H9 (cell line): ENCODE data around the gene SLC24A3. TPM values are rescaled to one million over a fixed set of nuclear protein-coding genes. Genes with fewer than 3 reads are reported as not detected.

Experiments
- DNase-seq: peaks from one replicate; pipeline ENCODE4 v3.0.0-alpha.2; 2017
- H2AFZ ChIP-seq: one replicate; pipeline ENCODE4 v1.6.1; 2013; ENCODE audit warnings: mild to moderate bottlenecking, low read length, control low read depth, moderate library complexity
- H2AK5ac ChIP-seq: 2 replicates; pipeline ENCODE4 v1.6.1; 2013; ENCODE audit warnings: low read length, control low read depth, mixed read lengths; ENCODE audit not compliant: insufficient read length
- H2BK120ac ChIP-seq: one replicate; pipeline ENCODE4 v1.6.1; 2013; ENCODE audit warnings: low read depth, mild to moderate bottlenecking, low read length, control low read depth, inconsistent platforms; ENCODE audit not compliant: poor library complexity, severe bottlenecking
- H2BK12ac ChIP-seq: 2 replicates; pipeline ENCODE4 v1.6.1; 2013; ENCODE audit warnings: low read length, control low read depth, mixed read lengths, low read depth; ENCODE audit not compliant: insufficient read length
- H2BK15ac ChIP-seq: 2 replicates; pipeline ENCODE4 v1.6.1; 2013; ENCODE audit warnings: low read depth, low read length, control low read depth
- H2BK20ac ChIP-seq: one replicate; pipeline ENCODE4 v1.6.1; 2013; ENCODE audit warnings: low read depth, mild to moderate bottlenecking, low read length, control low read depth, inconsistent platforms; ENCODE audit not compliant: poor library complexity, severe bottlenecking
- H2BK5ac ChIP-seq: 2 replicates; pipeline ENCODE4 v1.6.1; 2013; ENCODE audit warnings: low read length, control low read depth, mixed read lengths; ENCODE audit not compliant: insufficient read length
- H3K14ac ChIP-seq: 2 replicates; pipeline ENCODE4 v1.6.1; 2013; ENCODE audit warnings: low read length, control low read depth; ENCODE audit not compliant: insufficient read depth
- H3K18ac ChIP-seq: 2 replicates; pipeline ENCODE4 v1.6.1; 2013; ENCODE audit warnings: low read depth, mild to moderate bottlenecking, mixed read lengths, low read length, control low read depth; ENCODE audit not compliant: insufficient read length
- H3K23ac ChIP-seq: 2 replicates; pipeline ENCODE4 v1.6.1; 2013; ENCODE audit warnings: low read length, control low read depth, mixed read lengths, low read depth; ENCODE audit not compliant: insufficient read length
- H3K23me2 ChIP-seq: 2 replicates; pipeline ENCODE4 v1.6.1; 2013; ENCODE audit warnings: low read depth, mild to moderate bottlenecking, mixed read lengths, low read length, control low read depth; ENCODE audit not compliant: insufficient read length, poor library complexity, severe bottlenecking
- H3K27ac ChIP-seq: 2 replicates; pipeline ENCODE4 v1.5.1; 2013; ENCODE audit warnings: low read length, control low read depth, mixed read lengths, low read depth; ENCODE audit not compliant: insufficient read length
- H3K27me3 ChIP-seq: 2 replicates; pipeline ENCODE4 v1.6.1; 2013; ENCODE audit warnings: low read length, control low read depth, inconsistent platforms; ENCODE audit not compliant: insufficient read depth
- H3K4ac ChIP-seq: 2 replicates; pipeline ENCODE4 v1.6.1; 2013; ENCODE audit warnings: low read depth, mild to moderate bottlenecking, control low read depth, inconsistent platforms, low read length, moderate library complexity
- H3K4me1 ChIP-seq: 2 replicates; pipeline ENCODE4 v1.6.1; 2013; ENCODE audit warnings: low read length, control low read depth, inconsistent platforms; ENCODE audit not compliant: insufficient read depth
- H3K4me2 ChIP-seq: 2 replicates; pipeline ENCODE4 v1.6.1; 2013; ENCODE audit warnings: low read length, control low read depth, mixed read lengths; ENCODE audit not compliant: insufficient read length, insufficient read depth
- H3K56ac ChIP-seq: 2 replicates; pipeline ENCODE4 v1.6.1; 2013; ENCODE audit warnings: low read depth, mild to moderate bottlenecking, mixed read lengths, low read length, control low read depth; ENCODE audit not compliant: insufficient read length
- H3K79me1 ChIP-seq: 2 replicates; pipeline ENCODE4 v1.6.1; 2013; ENCODE audit warnings: low read depth, mild to moderate bottlenecking, moderate library complexity, low read length, control low read depth, inconsistent platforms; ENCODE audit not compliant: insufficient read depth, poor library complexity, severe bottlenecking
- H3K79me2 ChIP-seq: 2 replicates; pipeline ENCODE4 v1.6.1; 2013; ENCODE audit warnings: low read length, control low read depth, inconsistent platforms; ENCODE audit not compliant: insufficient read depth
- H3K9ac ChIP-seq: 2 replicates; pipeline ENCODE4 v1.6.1; 2013; ENCODE audit warnings: low read length, control low read depth, mixed read lengths; ENCODE audit not compliant: insufficient read length; ENCODE audit errors: extremely low read depth
- H3K9me3 ChIP-seq: one replicate; pipeline ENCODE4 v1.6.1; 2013; ENCODE audit warnings: low read depth, low read length, inconsistent platforms; ENCODE audit not compliant: control insufficient read depth
- H3T11ph ChIP-seq: one replicate; pipeline ENCODE4 v1.6.1; 2013; ENCODE audit warnings: mild to moderate bottlenecking, low read length, control low read depth, inconsistent platforms
- H4K20me1 ChIP-seq: one replicate; pipeline ENCODE4 v1.6.1; 2013; ENCODE audit not compliant: control insufficient read depth, insufficient read length, insufficient read depth
- H4K5ac ChIP-seq: 2 replicates; pipeline ENCODE4 v1.6.1; 2013; ENCODE audit warnings: low read depth, mild to moderate bottlenecking, mixed read lengths, low read length, control low read depth; ENCODE audit not compliant: insufficient read length
- H4K8ac ChIP-seq: replicated peaks from 2 replicates; pipeline ENCODE4 v1.6.1; 2013; ENCODE audit warnings: low read length, control low read depth, mixed read lengths, low read depth; ENCODE audit not compliant: insufficient read length
- H4K91ac ChIP-seq: 2 replicates; pipeline ENCODE4 v1.6.1; 2013; ENCODE audit warnings: low read depth, mild to moderate bottlenecking, moderate library complexity, mixed read lengths, low read length, control low read depth; ENCODE audit not compliant: insufficient read length
- H3K27ac Mint-ChIP-seq, 3 experiments: 2 replicates in 2 of 3; 3 replicates in 1 of 3; pipeline ENCODE4 v1.8.0; 2020 to 2021; ENCODE audit warnings: mixed read lengths in 3 of 3, mild to moderate bottlenecking in 1 of 3, moderate library complexity in 1 of 3
- H3K27me3 Mint-ChIP-seq: 2 replicates; pipeline ENCODE4 v1.8.0; 2021; ENCODE audit warnings: low read depth, mild to moderate bottlenecking, moderate library complexity, mixed read lengths
- H3K36me3 Mint-ChIP-seq, 3 experiments: 2 replicates in 2 of 3; 3 replicates in 1 of 3; pipeline ENCODE4 v1.8.0; 2020 to 2021; ENCODE audit warnings: low read depth in 3 of 3, mixed read lengths in 3 of 3; ENCODE audit not compliant: insufficient read depth in 1 of 3
- H3K4me1 Mint-ChIP-seq, 2 experiments: 2 replicates each; pipeline ENCODE4 v1.8.0; 2020; ENCODE audit warnings: mixed read lengths in 2 of 2
- H3K4me3 Mint-ChIP-seq, 2 experiments: 2 replicates in 1 of 2; 3 replicates in 1 of 2; pipeline ENCODE4 v1.8.0; 2020 to 2021; ENCODE audit warnings: mild to moderate bottlenecking in 2 of 2, mixed read lengths in 2 of 2, moderate library complexity in 1 of 2
- H3K9me3 Mint-ChIP-seq, 2 experiments: 2 replicates in 1 of 2; 3 replicates in 1 of 2; pipeline ENCODE4 v1.8.0; 2020; ENCODE audit warnings: mild to moderate bottlenecking in 2 of 2, mixed read lengths in 2 of 2, moderate library complexity in 1 of 2
- WGBS: extraction: QIAGEN DNeasy Blood & Tissue Kit; methylation state at CpG from one replicate; pipeline ENCODE4 v1.1.7; 2013; ENCODE audit warnings: missing lambda C conversion rate, low lambda C conversion rate, mixed read lengths; ENCODE audit not compliant: insufficient read length; ENCODE audit errors: extremely low coverage; 5-methylcytosine and 5-hydroxymethylcytosine counted together
- total RNA-seq: library from RNA; stranded (reverse); gene quantifications from 2 replicates; pipeline ENCODE4 v1.2.1, GENCODE V29; 2021
- TF ChIP-seq, protein P1 (sequence below): fragments of 200-600 bp; sonication (generic); conservative IDR thresholded peaks from 3 replicates; pipeline ENCODE4 v1.8.0; 2021; ENCODE audit warnings: antibody characterized with exemption, mild to moderate bottlenecking

Gene SLC24A3
- total RNA-seq, 1 experiment from 2014 or later: 0.83 TPM

DNA sequence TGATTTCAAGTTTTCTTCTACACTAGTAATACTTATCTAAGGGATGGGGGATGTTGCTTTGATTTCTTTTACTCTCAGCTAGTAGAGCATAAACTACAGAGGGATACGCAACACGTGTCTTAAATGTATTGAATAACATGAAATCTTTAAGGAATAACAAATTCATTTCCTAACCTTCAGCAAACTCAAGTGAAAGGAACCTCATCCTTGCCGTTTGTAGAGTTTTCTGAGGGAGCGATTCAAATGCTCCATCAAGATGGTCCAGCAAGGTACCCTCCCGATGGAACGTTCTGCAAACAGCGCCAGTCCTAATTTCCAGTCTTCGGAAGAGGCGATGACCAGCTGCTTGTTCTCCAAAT lies 450.2 kb downstream of the SLC24A3 start:
- peaks cover 12% of the 10 kb centered on the region for H3K27me3 Mint-ChIP-seq
- WGBS: no CpG with 5 or more reads among the region's 9 CpGs
- no peaks in the 10 kb centered on the region for H3K9me3 Mint-ChIP-seq

More for the DNA sequence above, 450.2 kb downstream of the SLC24A3 start:
- H3K4me3 Mint-ChIP-seq: no peak overlapping the region
- H3K9ac ChIP-seq: no peak overlapping the region
- H3K27me3 ChIP-seq: no peaks in the 10 kb centered on the region
- no peak overlapping the region for H3K4ac ChIP-seq
- no peaks in the 10 kb centered on the region for H3K36me3 Mint-ChIP-seq
- H3K4me1 ChIP-seq: no peaks in the 10 kb centered on the region; the same call in 1 of the 2 replicates
- no peak overlapping the region for H2BK5ac ChIP-seq
- H3K23ac ChIP-seq: no peak overlapping the region
- H4K8ac ChIP-seq: no peak overlapping the region
- no peak overlapping the region for H4K5ac ChIP-seq
- TF ChIP-seq, protein P1, sequence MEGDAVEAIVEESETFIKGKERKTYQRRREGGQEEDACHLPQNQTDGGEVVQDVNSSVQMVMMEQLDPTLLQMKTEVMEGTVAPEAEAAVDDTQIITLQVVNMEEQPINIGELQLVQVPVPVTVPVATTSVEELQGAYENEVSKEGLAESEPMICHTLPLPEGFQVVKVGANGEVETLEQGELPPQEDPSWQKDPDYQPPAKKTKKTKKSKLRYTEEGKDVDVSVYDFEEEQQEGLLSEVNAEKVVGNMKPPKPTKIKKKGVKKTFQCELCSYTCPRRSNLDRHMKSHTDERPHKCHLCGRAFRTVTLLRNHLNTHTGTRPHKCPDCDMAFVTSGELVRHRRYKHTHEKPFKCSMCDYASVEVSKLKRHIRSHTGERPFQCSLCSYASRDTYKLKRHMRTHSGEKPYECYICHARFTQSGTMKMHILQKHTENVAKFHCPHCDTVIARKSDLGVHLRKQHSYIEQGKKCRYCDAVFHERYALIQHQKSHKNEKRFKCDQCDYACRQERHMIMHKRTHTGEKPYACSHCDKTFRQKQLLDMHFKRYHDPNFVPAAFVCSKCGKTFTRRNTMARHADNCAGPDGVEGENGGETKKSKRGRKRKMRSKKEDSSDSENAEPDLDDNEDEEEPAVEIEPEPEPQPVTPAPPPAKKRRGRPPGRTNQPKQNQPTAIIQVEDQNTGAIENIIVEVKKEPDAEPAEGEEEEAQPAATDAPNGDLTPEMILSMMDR: no peak; the same call in 1 of the 3 replicates
- H3T11ph ChIP-seq: no peak overlapping the region
- H3K79me2 ChIP-seq: no peaks in the 10 kb centered on the region
- no peak overlapping the region for H3K27ac ChIP-seq
- no peaks in the 10 kb centered on the region for H3K79me1 ChIP-seq
- H2BK15ac ChIP-seq: no peak overlapping the region
- H3K4me2 ChIP-seq: no peak overlapping the region
- H4K20me1 ChIP-seq: no peaks in the 10 kb centered on the region
- H3K23me2 ChIP-seq: peaks cover 2% of the 10 kb centered on the region
- no peak overlapping the region for H3K18ac ChIP-seq
- H3K56ac ChIP-seq: no peak overlapping the region
- H2BK120ac ChIP-seq: no peak overlapping the region
- no peak overlapping the region for H3K27ac Mint-ChIP-seq
- no peak overlapping the region for H2AK5ac ChIP-seq
- no peaks in the 10 kb centered on the region for H3K9me3 ChIP-seq
- no peak overlapping the region for H2BK12ac ChIP-seq
- no peak overlapping the region for H3K14ac ChIP-seq
- no peak for DNase-seq
- H4K91ac ChIP-seq: no peak overlapping the region
- H3K4me1 Mint-ChIP-seq: peaks cover 13% of the 10 kb centered on the region in 2 experiments; a peak in 3 of 4 replicates
- H2AFZ ChIP-seq: no peak overlapping the region
- no peak overlapping the region for H2BK20ac ChIP-seq
